ENCODE measurements around the gene MST1R. TPM values are rescaled to one million over a fixed set of nuclear protein-coding genes. Genes with fewer than 3 reads are reported as not detected.

The MST1R gene
- total and polyA plus RNA-seq, 9 of the 15 experiments (the other 6 are each of a cell fraction or from before 2014, with no cell fraction given), result 1.3 to 10.0 (median 3.8) TPM

DNA sequence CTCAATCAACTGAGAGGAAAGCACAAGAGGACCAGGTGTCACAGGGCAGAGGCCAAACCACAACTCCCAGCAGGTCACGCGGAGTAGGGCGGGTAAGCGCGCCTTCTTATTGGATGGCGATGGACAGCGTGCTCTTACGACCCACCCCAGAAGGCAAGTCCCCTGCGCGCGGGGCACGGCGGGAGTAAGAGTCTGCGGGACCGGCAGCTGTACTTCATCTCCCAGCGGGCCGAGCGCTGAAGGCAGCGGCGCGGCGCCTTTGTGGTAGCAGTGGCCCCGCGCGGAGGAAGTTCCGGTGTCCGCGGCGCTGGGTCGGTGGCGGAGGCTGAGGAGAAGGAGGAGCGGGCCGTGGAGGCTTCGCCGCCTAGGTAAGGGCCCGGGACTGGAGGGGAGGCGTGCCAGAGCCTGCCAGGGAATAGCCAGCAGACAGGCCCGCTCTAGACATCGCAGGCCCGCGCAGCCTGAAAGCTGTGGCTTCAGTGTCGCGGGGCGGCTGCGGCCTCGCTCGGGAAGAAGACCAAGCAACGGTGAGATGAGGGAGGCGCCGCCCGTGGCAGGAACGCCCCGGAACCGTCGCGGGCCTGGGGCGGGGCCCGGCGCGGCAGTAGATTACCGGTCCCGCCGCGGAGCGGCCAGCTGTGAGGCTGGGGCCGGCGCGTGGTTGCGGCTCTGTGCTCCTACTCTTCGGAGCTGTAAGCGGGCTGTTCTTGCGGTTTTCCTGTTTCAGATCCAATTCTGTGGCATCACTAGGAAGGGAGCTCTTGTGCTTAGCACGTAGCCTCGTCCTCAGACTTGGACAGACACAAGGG is 36.4 kb upstream of the MST1R start, which contains the start of gene RBM6 (continued):
- TF ChIP-seq SP2 (IDR thresholded peaks at IDR 0.05; ENCODE audit: extremely low read depth, low read depth, low read length, poor library complexity, severe bottlenecking), result no peak
- TF ChIP-seq, protein P1, sequence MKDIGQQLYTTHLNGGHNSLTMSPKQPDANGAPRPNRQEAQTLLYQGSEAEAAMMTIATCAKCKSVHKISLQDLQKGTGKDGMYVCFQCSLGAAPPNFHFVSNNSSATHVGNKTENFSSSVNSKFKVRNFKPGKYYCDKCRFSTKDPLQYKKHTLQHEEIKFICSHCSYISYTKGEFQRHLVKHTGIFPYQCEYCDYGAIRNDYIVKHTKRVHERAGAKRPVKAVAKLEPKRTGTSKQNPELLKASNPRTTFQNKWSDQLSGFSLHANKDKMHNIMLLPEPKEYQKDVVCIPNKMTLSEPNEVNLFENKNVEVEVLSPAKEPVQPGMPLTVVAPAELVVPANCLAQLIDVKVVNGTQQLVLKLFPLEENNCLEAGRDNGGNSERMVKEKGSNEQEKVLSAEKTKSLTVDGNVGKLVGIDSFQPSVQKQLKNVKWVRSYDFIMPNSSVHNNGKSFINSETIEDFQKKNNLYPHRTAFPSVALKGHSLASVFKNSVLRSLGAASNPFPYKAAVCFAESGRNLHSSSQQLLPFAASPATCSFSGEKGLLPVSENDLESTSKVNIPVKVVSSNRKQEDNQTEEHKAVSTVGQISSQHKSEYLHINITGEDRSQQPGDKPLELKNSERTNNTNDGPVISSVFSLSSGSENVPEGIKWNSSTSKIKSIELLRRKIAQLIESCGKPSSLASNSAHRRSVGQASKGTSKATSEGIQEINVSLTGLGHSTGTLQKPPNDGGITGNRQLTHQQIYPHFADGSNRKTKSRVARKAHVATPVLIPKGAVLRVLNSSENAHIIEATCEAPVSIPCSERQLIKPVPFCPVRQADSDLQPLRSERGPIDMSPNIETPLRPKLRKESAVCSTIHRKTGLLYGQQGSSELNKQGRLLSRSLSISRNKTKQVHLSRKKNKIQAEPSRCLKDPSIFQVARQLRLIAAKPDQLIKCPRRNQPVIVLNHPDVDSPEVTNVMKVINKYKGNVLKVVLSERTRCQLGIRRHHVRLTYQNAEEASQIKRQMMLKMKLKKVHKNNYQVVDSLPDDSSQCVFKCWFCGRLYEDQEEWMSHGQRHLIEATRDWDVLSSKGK (CRISPR knock-in tag; IDR thresholded peaks at IDR 0.05), result no peak
- peak; percentile 69 for TF ChIP-seq TAF1 (IDR thresholded peaks at IDR 0.05; ENCODE audit: control insufficient read depth, extremely low read depth, insufficient read depth, low read length, severe bottlenecking)
- TF ChIP-seq, protein P2, sequence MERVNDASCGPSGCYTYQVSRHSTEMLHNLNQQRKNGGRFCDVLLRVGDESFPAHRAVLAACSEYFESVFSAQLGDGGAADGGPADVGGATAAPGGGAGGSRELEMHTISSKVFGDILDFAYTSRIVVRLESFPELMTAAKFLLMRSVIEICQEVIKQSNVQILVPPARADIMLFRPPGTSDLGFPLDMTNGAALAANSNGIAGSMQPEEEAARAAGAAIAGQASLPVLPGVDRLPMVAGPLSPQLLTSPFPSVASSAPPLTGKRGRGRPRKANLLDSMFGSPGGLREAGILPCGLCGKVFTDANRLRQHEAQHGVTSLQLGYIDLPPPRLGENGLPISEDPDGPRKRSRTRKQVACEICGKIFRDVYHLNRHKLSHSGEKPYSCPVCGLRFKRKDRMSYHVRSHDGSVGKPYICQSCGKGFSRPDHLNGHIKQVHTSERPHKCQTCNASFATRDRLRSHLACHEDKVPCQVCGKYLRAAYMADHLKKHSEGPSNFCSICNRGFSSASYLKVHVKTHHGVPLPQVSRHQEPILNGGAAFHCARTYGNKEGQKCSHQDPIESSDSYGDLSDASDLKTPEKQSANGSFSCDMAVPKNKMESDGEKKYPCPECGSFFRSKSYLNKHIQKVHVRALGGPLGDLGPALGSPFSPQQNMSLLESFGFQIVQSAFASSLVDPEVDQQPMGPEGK (CRISPR knock-in tag; IDR thresholded peaks at IDR 0.05; ENCODE audit: borderline replicate concordance), result no peak
- TF ChIP-seq STAT5B (CRISPR knock-in tag; IDR thresholded peaks at IDR 0.05), result no peak
- no peak for TF ChIP-seq MCM2 (IDR thresholded peaks at IDR 0.05; ENCODE audit: low read depth)
- TF ChIP-seq, protein P3, sequence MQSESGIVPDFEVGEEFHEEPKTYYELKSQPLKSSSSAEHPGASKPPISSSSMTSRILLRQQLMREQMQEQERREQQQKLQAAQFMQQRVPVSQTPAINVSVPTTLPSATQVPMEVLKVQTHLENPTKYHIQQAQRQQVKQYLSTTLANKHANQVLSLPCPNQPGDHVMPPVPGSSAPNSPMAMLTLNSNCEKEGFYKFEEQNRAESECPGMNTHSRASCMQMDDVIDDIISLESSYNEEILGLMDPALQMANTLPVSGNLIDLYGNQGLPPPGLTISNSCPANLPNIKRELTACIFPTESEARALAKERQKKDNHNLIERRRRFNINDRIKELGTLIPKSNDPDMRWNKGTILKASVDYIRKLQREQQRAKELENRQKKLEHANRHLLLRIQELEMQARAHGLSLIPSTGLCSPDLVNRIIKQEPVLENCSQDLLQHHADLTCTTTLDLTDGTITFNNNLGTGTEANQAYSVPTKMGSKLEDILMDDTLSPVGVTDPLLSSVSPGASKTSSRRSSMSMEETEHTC (IDR thresholded peaks at IDR 0.05), result peak; percentile 36; the same call in 1 of the 2 replicates
- no peak for TF ChIP-seq ZNF668 (CRISPR knock-in tag; IDR thresholded peaks at IDR 0.05)
- TF ChIP-seq ESRRA (IDR thresholded peaks at IDR 0.05; ENCODE audit: borderline replicate concordance, low read depth), result peak; percentile 77
- TF ChIP-seq NFATC3 (IDR thresholded peaks at IDR 0.05), result no peak
- no peak for TF ChIP-seq CBFA2T2 (conservative IDR thresholded peaks at IDR 0.05)
- TF ChIP-seq, protein P4, sequence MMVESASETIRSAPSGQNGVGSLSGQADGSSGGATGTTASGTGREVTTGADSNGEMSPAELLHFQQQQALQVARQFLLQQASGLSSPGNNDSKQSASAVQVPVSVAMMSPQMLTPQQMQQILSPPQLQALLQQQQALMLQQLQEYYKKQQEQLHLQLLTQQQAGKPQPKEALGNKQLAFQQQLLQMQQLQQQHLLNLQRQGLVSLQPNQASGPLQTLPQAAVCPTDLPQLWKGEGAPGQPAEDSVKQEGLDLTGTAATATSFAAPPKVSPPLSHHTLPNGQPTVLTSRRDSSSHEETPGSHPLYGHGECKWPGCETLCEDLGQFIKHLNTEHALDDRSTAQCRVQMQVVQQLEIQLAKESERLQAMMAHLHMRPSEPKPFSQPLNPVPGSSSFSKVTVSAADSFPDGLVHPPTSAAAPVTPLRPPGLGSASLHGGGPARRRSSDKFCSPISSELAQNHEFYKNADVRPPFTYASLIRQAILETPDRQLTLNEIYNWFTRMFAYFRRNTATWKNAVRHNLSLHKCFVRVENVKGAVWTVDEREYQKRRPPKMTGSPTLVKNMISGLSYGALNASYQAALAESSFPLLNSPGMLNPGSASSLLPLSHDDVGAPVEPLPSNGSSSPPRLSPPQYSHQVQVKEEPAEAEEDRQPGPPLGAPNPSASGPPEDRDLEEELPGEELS (CRISPR knock-in tag; IDR thresholded peaks at IDR 0.05; ENCODE audit: borderline replicate concordance), result no peak
- TF ChIP-seq FOXJ2 (tag; IDR thresholded peaks at IDR 0.05), result no peak
- peak; percentile 54 for TF ChIP-seq PRPF4 (IDR thresholded peaks at IDR 0.05; ENCODE audit: insufficient read depth, low read depth, low read length, poor library complexity, severe bottlenecking)
- peak; percentile 57; the same call in 1 of the 2 replicates for TF ChIP-seq ELF4 (CRISPR knock-in tag; IDR thresholded peaks at IDR 0.05)
- TF ChIP-seq HDAC3 (IDR thresholded peaks at IDR 0.05; ENCODE audit: borderline replicate concordance, partially characterized antibody), result no peak
- no peak for TF ChIP-seq OTX1 (CRISPR knock-in tag; IDR thresholded peaks at IDR 0.05)
